HepG2 (cell line): ENCODE results near the gene EFCAB14. TPM values are rescaled to one million over a fixed set of nuclear protein-coding genes. Genes with fewer than 3 reads are reported as not detected.
A peak's percentile ranks its signal among the peaks of the same experiment; 100 is the strongest.

Experiments
- BCL3 ChIP-seq: sonication (generic); formaldehyde crosslinking; IDR thresholded peaks from 2 replicates; pipeline ENCODE4 v1.5.1; 2020; ENCODE audit warnings: mild to moderate bottlenecking, missing genetic modification reagents, moderate library complexity
- HNRNPUL1 ChIP-seq: fragments of 200-400 bp; formaldehyde crosslinking; IDR thresholded peaks from 2 replicates; pipeline ENCODE4 v1.6.1; 2017; ENCODE audit warnings: low read depth, mild to moderate bottlenecking, low read length, moderate library complexity
- NRL ChIP-seq: sonication (generic); formaldehyde crosslinking; IDR thresholded peaks from 2 replicates; pipeline ENCODE4 v1.5.0; 2020; ENCODE audit warnings: missing genetic modification reagents, mild to moderate bottlenecking, moderate library complexity, borderline replicate concordance
- SOX13 ChIP-seq, 3 experiments: fragments of 450-650 bp in 1 of 3; sonication (generic) in 1 of 3; formaldehyde crosslinking in 1 of 3; IDR thresholded peaks in 2 of 3; conservative IDR thresholded peaks in 1 of 3; 2 replicates each; pipeline versions ENCODE4 v1.5.0 to v1.6.1; 2016 to 2020; ENCODE audit warnings: antibody characterized with exemption in 1 of 3, mild to moderate bottlenecking in 1 of 3, missing compliant biosample characterization in 1 of 3, missing genetic modification reagents in 1 of 3, moderate library complexity in 1 of 3
- TBX2 ChIP-seq: sonication (generic); formaldehyde crosslinking; IDR thresholded peaks from 2 replicates; pipeline ENCODE4 v1.5.0; 2020; ENCODE audit warnings: missing genetic modification reagents, mild to moderate bottlenecking, borderline replicate concordance
- ZBED4 ChIP-seq: sonication (generic); formaldehyde crosslinking; IDR thresholded peaks from 2 replicates; pipeline ENCODE4 v1.4.0; 2020; ENCODE audit warnings: missing genetic modification reagents, borderline replicate concordance
- ZMAT3 ChIP-seq: sonication (generic); formaldehyde crosslinking; conservative IDR thresholded peaks from 2 replicates; pipeline ENCODE4 v1.7.0; 2021; ENCODE audit warnings: missing genetic modification reagents
- ZNF205 ChIP-seq: IDR thresholded peaks from 2 replicates; pipeline ENCODE4 v1.6.1; 2018; ENCODE audit warnings: missing biosample characterization, missing genetic modification reagents
- ZNF605 ChIP-seq: sonication (generic); formaldehyde crosslinking; IDR thresholded peaks from 2 replicates; pipeline ENCODE4 v1.8.0; 2022; ENCODE audit warnings: mild to moderate bottlenecking, missing genetic modification reagents
- ZNF766 ChIP-seq: sonication (generic); formaldehyde crosslinking; IDR thresholded peaks from 2 replicates; pipeline ENCODE4 v1.5.0; 2020; ENCODE audit warnings: missing genetic modification reagents, borderline replicate concordance
- ZNF775 ChIP-seq: sonication (generic); formaldehyde crosslinking; IDR thresholded peaks from 2 replicates; pipeline ENCODE4 v1.4.0; 2020; ENCODE audit warnings: missing genetic modification reagents, mild to moderate bottlenecking, moderate library complexity, borderline replicate concordance
- polyA plus RNA-seq, 8 experiments: library from polyadenylated mRNA; depleted of rRNA in 3 of 8; stranded (reverse) in 7 of 8; unstranded in 1 of 8; fragments of >200 nt; fragmentation: Illumina TruSeq in 4 of 8; extraction: Trizol in 4 of 8; gene quantifications; 2 replicates each; pipeline versions ENCODE4 v1.2.1 to v1.2.3, GENCODE V29; 2011 to 2016; ENCODE audit warnings: low read depth in 4 of 8, missing spikeins in 1 of 8, mixed read lengths in 1 of 8; ENCODE audit not compliant: insufficient read depth in 1 of 8
- total RNA-seq, 5 experiments: library from RNA; depleted of rRNA; stranded (reverse); fragments of >200 nt; fragmentation: Illumina TruSeq; extraction: Trizol; gene quantifications; 2 replicates each; pipeline ENCODE4 v1.2.3, GENCODE V29; 2016; ENCODE audit warnings: low read depth in 1 of 5

Gene EFCAB14
- total and polyA plus RNA-seq, 2 of the 13 experiments (the other 11 are each of a cell fraction or from before 2014, with no cell fraction given) = 13.4 to 17.9 TPM

- TF ChIP-seq ZNF605 (CRISPR knock-in tag) (no peak), SOX13 (IDR thresholded peaks at IDR 0.05) (no peak), SOX13 (CRISPR knock-in tag; conservative IDR thresholded peaks at IDR 0.05 in 1 of 2, IDR thresholded peaks at IDR 0.05 in 1 of 2) (peak in 1 of 2 experiments; percentile 41; a peak in 2 of 4 replicates), NRL (no peak), ZBED4 (CRISPR knock-in tag) (peak; percentile 80; the same call in 1 of the 2 replicates), HNRNPUL1 (no peak), ZNF766 (peak; percentile 80; the same call in 1 of the 2 replicates), TBX2 (no peak), ZNF775 (CRISPR knock-in tag) (no peak), BCL3 (CRISPR knock-in tag) (peak; percentile 65; the same call in 1 of the 2 replicates), ZNF205 (CRISPR knock-in tag) (no peak), ZMAT3 (CRISPR knock-in tag) (0 out of 2 replicates have a peak, but pooled peaks have one; percentile 43)
Measured at GRCh38 chr1:46735708-46736324, 16.9 kb upstream of the EFCAB14 start (continued).
